ENCODE results near the gene ASB10. TPM values are rescaled to one million over a fixed set of nuclear protein-coding genes. Genes with fewer than 3 reads are reported as not detected.

ASB10 gene
- polyA plus RNA-seq, 3 donors from 2014 or later = not detected

- Mint-ChIP-seq H3K4me1 (no peaks in the 10 kb centered on the region), H3K27ac (no peak overlapping the region), H3K4me3 (no peak overlapping the region), H3K9me3 (no peaks in the 10 kb centered on the region), H3K27me3 (ENCODE audit: low read depth in 3 of 3) (no peaks in the 10 kb centered on the region), H3K36me3 (peaks cover 0 to 1% (median 0%) of the 10 kb centered on the region in 3 donors)
- DNase-seq = no peak
These were observed 49.3 kb downstream of the ASB10 start for GRCh38 chr7:151137791-151138152.

GRCh38 chr7:151137076-151137675, 49.9 kb downstream of the ASB10 start:
- Mint-ChIP-seq H3K4me3 (no peak overlapping the region), H3K27me3 (ENCODE audit: low read depth in 3 of 3) (peaks cover 0 to 3% (median 0%) of the 10 kb centered on the region in 3 donors), H3K9me3 (no peaks in the 10 kb centered on the region), H3K27ac (no peak overlapping the region), H3K36me3 (peaks cover 0 to 3% (median 0%) of the 10 kb centered on the region in 3 donors), H3K4me1 (no peaks in the 10 kb centered on the region)
- no peak for DNase-seq

GRCh38 chr7:151135866-151136843, 50.9 kb downstream of the ASB10 start:
- Mint-ChIP-seq H3K9me3 (no peaks in the 10 kb centered on the region), H3K27ac (peak overlapping the region in 1 of 6 donors; percentile 34), H3K4me1 (no peaks in the 10 kb centered on the region), H3K36me3 (peaks cover 0 to 3% (median 0%) of the 10 kb centered on the region in 3 donors), H3K27me3 (ENCODE audit: low read depth in 3 of 3) (peaks cover 0 to 4% (median 3%) of the 10 kb centered on the region in 3 donors), H3K4me3 (no peak overlapping the region)
- no peak for DNase-seq

GRCh38 chr7:151135525-151135845, 51.6 kb downstream of the ASB10 start:
- Mint-ChIP-seq H3K4me3 (no peak overlapping the region), H3K36me3 (peaks cover 0 to 3% (median 0%) of the 10 kb centered on the region in 3 donors), H3K27me3 (ENCODE audit: low read depth in 3 of 3) (peaks cover 0 to 4% (median 3%) of the 10 kb centered on the region in 3 donors), H3K27ac (no peak overlapping the region), H3K9me3 (no peaks in the 10 kb centered on the region), H3K4me1 (no peaks in the 10 kb centered on the region)
- no peak for DNase-seq

- no peaks in the 10 kb centered on the region for H3K9me3 Mint-ChIP-seq
- no peaks in the 10 kb centered on the region for H3K4me1 Mint-ChIP-seq
- peaks cover 0 to 4% (median 3%) of the 10 kb centered on the region in 3 donors for H3K27me3 Mint-ChIP-seq (ENCODE audit: low read depth in 3 of 3)
- H3K36me3 Mint-ChIP-seq = peaks cover 0 to 3% (median 0%) of the 10 kb centered on the region in 3 donors
- no peak overlapping the region for H3K4me3 Mint-ChIP-seq
- DNase-seq = no peak
- H3K27ac Mint-ChIP-seq = no peak overlapping the region
These were observed 52.1 kb downstream of the ASB10 start for GRCh38 chr7:151134743-151135524.

DNA sequence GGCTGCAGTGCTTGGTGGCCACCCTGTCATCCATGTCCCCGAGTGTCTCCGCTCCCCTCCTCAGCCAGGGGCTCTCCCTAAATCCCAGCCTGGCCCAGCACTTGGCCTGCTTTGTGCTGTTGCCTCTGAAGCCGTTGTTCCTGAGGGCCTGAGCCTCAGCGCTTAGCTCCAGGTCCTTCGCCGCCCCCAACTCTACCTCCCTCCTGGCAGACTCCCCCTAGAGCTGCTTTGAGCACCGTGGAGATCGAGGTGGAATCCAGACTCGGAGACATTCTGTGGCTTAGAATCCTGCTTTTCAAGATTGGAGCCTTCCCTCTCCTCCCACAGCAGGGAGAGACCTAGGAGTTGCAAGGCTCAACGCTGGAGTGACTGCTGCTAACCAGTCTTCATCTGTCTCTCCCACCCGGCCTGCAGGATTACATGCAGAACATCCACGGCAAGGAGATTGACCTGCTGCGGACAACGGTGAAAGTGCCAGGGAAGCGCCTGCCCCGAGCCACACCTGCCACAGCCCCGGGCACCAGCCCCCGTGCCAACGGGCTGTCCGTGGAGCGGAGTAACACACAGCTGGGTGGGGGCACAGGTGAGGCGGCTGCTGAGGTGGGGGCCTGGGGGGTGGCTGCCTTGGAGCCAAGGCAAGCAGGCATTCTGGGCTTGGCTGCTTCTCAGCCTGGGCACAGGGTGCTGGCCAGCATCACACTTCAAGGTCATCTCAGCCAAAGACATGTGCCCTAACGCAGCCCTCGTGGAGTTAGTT, 52.9 kb downstream of the ASB10 start:
- H3K4me1 Mint-ChIP-seq = no peaks in the 10 kb centered on the region
- H3K9me3 Mint-ChIP-seq = no peaks in the 10 kb centered on the region
- peaks cover 0 to 3% (median 0%) of the 10 kb centered on the region in 3 donors for H3K36me3 Mint-ChIP-seq
- no peak for DNase-seq
- H3K4me3 Mint-ChIP-seq = no peak overlapping the region
- no peak overlapping the region for H3K27ac Mint-ChIP-seq
- peaks cover 0 to 4% (median 3%) of the 10 kb centered on the region in 3 donors for H3K27me3 Mint-ChIP-seq (ENCODE audit: low read depth in 3 of 3)

DNA sequence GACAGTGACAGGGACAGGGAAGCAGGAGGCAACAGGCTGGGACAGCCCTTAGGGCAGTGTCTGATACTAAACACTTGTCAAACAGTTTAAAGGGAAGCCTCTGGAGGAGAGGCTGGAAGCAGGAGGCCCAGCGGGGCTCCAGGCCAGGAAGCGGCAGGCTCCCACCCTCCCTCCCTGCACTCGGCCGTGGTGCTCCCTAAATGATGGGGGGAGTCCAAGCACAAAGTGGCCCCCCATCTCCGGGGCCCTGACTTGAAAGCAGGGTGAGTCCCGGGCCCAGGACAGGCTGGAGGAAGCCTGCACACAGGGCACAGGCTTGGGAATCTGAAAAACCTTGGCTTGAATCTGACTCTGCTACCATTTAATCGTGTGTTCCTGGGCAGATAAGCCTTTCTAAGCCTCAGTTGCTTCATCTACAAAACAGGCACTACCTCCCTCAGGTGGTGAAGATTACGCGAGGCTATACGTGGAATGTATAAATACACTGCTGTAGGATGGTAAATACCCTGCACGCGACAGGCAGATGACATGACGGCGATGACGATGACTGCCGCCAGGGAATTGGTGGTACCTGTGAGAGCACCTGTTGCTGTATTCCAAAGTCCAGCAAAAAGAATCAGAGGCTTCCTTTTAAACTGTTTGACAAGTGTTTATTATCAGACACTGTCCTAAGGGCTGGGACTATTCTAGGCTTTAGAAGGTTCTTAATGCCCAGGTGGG, 53.6 kb downstream of the ASB10 start:
- Mint-ChIP-seq H3K4me3 (no peak overlapping the region), H3K36me3 (peaks cover 0 to 3% (median 3%) of the 10 kb centered on the region in 3 donors), H3K9me3 (no peaks in the 10 kb centered on the region), H3K4me1 (no peaks in the 10 kb centered on the region), H3K27ac (peak overlapping the region in 1 of 6 donors; percentile 15), H3K27me3 (ENCODE audit: low read depth in 3 of 3) (peaks cover 0 to 4% (median 4%) of the 10 kb centered on the region in 3 donors)
- no peak for DNase-seq

GRCh38 chr7:151132461-151133205, 54.4 kb downstream of the ASB10 start:
- H3K4me1 Mint-ChIP-seq = no peaks in the 10 kb centered on the region
- H3K4me3 Mint-ChIP-seq = no peak overlapping the region
- peak overlapping the region in 1 of 6 donors; percentile 15 for H3K27ac Mint-ChIP-seq
- H3K36me3 Mint-ChIP-seq = peaks cover 0 to 3% (median 3%) of the 10 kb centered on the region in 3 donors
- no peaks in the 10 kb centered on the region for H3K9me3 Mint-ChIP-seq
- H3K27me3 Mint-ChIP-seq (ENCODE audit: low read depth in 3 of 3) = peaks cover 0 to 4% (median 4%) of the 10 kb centered on the region in 3 donors
- DNase-seq = no peak

GRCh38 chr7:151131592-151132293, 55.3 kb downstream of the ASB10 start:
- Mint-ChIP-seq H3K4me3 (no peak overlapping the region), H3K27ac (no peak overlapping the region), H3K4me1 (no peaks in the 10 kb centered on the region), H3K9me3 (no peaks in the 10 kb centered on the region), H3K27me3 (ENCODE audit: low read depth in 3 of 3) (peaks cover 0 to 4% (median 4%) of the 10 kb centered on the region in 3 donors), H3K36me3 (peaks cover 0 to 3% (median 3%) of the 10 kb centered on the region in 3 donors)
- no peak for DNase-seq

GRCh38 chr7:151131224-151131591, 55.8 kb downstream of the ASB10 start:
- H3K27ac Mint-ChIP-seq = no peak overlapping the region
- no peaks in the 10 kb centered on the region for H3K9me3 Mint-ChIP-seq
- H3K4me3 Mint-ChIP-seq = no peak overlapping the region
- H3K27me3 Mint-ChIP-seq (ENCODE audit: low read depth in 3 of 3) = peaks cover 0 to 4% (median 4%) of the 10 kb centered on the region in 3 donors
- H3K36me3 Mint-ChIP-seq = peaks cover 0 to 3% (median 3%) of the 10 kb centered on the region in 3 donors
- H3K4me1 Mint-ChIP-seq = no peaks in the 10 kb centered on the region
- no peak for DNase-seq

DNA sequence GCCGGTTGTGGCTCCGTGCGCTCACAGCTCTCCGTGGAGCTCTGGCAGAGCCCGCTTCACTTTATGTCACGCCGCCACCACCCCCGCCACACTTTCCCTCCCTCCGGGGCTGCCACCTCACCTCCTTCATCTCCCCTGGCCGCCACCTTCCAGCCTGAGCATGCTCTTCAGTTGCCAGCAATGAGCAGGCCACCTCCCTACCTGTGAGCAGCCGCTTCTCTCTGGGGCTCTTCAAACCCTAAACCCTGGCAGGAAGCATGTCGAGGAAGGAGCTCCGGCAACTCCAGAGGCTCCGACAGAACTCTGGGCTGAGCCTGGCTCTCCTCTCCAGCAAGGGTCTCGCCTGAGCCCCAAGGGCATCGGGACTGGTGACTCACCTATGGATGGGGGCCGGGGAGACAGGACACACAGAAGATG, 56.3 kb downstream of the ASB10 start:
- Mint-ChIP-seq H3K27ac (no peak overlapping the region), H3K27me3 (ENCODE audit: low read depth in 3 of 3) (peaks cover 0 to 4% (median 4%) of the 10 kb centered on the region in 3 donors), H3K36me3 (peaks cover 0 to 3% (median 3%) of the 10 kb centered on the region in 3 donors), H3K9me3 (no peaks in the 10 kb centered on the region), H3K4me3 (no peak overlapping the region), H3K4me1 (no peaks in the 10 kb centered on the region)
- DNase-seq = no peak

Measured in immature natural killer cell (primary cell).